Spinal cord (tissue), 10 donors: Measurements from ENCODE around the gene TEKTIP1. TPM values are rescaled to one million over a fixed set of nuclear protein-coding genes. Genes with fewer than 3 reads are reported as not detected.
A peak's percentile ranks its signal among the peaks of the same experiment; 100 is the strongest.
"Not testable (repeated sequence)": the region's sequence is repeated elsewhere in the genome, so short reads cannot be mapped to it uniquely, and the experiment has no call there.

Experiments used
- DNase-seq, 6 donors: peaks; one replicate each; pipeline versions ENCODE4 v3.0.0 to v3.0.0-alpha.2; 2013 to 2015; ENCODE audit warnings: low spot score in 6 of 6, low read depth in 4 of 6
- H3K27ac ChIP-seq: one replicate; pipeline ENCODE4 v1.5.1; 2013; ENCODE audit warnings: low read depth, low read length, control low read depth
- H3K27me3 ChIP-seq: one replicate; pipeline ENCODE4 v1.6.1; 2013; ENCODE audit warnings: low read length; ENCODE audit not compliant: control insufficient read depth, insufficient read depth
- H3K36me3 ChIP-seq: one replicate; pipeline ENCODE4 v1.6.1; 2013; ENCODE audit warnings: low read length; ENCODE audit not compliant: control insufficient read depth, insufficient read depth
- H3K4me1 ChIP-seq: one replicate; pipeline ENCODE4 v1.6.1; 2013; ENCODE audit warnings: low read length; ENCODE audit not compliant: control insufficient read depth, insufficient read depth
- H3K4me3 ChIP-seq: one replicate; pipeline ENCODE4 v1.5.1; 2013; ENCODE audit warnings: low read depth, low read length, control low read depth
- H3K9me3 ChIP-seq: one replicate; pipeline ENCODE4 v1.6.1; 2013; ENCODE audit warnings: low read length; ENCODE audit not compliant: control insufficient read depth, insufficient read depth
- WGBS: methylation state at CpG from one replicate; pipeline ENCODE4 v1.1.5; 2013; ENCODE audit warnings: missing lambda C conversion rate; ENCODE audit not compliant: insufficient coverage; 5-methylcytosine and 5-hydroxymethylcytosine counted together
- polyA plus RNA-seq, 2 donors: library from polyadenylated mRNA; unstranded; fragments of 120-200 nt; gene quantifications; one replicate each; pipeline ENCODE4 v1.2.1, GENCODE V29; 2013; ENCODE audit not compliant: insufficient read length in 2 of 2
- total RNA-seq, 2 donors: library from RNA; depleted of rRNA in 1 of 2; stranded (reverse); fragments of 120-200 nt in 1 of 2; fragments of >200 nt in 1 of 2; gene quantifications; one replicate each; pipeline versions ENCODE4 v1.2.3 to v1.2.4, GENCODE V29; 2013 to 2014
- donor health status: healthy.

TEKTIP1 gene
- total and polyA plus RNA-seq, 4 donors, result 2.1 to 13.0 (median 9.6) TPM; not detected in 1

DNA sequence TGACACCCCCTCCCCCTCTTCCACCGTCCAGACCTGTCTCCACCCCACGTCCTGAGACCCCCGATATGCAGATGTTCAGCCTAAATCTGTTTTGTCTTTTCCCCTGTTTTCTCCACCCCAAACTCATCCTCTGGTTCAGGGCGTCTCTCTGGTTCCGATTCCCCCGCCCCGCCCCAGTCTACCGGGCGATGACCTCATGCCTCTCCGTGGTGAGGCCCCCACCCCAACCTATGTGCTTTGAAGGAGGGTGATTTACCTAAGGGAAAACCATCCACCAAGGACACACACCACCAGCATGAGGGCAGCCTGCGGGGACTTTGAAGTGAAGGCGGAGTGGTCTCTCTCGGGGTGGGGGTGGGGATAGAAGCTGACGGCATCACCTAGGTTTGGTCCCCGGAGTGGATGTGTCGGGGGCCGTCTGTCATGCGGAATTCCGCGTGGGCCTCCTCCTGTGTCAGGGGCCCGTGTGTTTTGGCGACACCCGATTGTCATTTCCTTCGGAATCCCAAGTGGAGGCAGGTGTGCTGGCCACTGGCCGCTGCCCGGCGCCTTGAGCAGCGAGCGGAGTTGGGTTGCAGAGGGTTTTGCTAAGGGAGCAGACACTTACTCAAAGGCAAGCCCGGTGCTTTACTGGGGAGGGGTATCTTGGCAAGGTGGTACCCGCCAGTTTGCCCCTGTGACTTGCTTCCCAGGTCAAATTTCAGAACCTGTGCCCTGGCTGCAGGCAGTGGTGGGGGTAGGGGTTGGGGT is 31.4 kb upstream of the TEKTIP1 start:
- Histone ChIP-seq H3K36me3 (peaks cover 48% of the 10 kb centered on the region), H3K27me3 (no peaks in the 10 kb centered on the region), H3K4me3 (peak overlapping the region; percentile 86), H3K9me3 (no peaks in the 10 kb centered on the region), H3K27ac (peak overlapping the region; percentile 4), H3K4me1 (peaks cover 59% of the 10 kb centered on the region)
- peak in 2 of 6 donors; percentile 31 to 39 for DNase-seq
- WGBS, result 15% methylated on average over 23 of the region's 31 CpGs

DNA sequence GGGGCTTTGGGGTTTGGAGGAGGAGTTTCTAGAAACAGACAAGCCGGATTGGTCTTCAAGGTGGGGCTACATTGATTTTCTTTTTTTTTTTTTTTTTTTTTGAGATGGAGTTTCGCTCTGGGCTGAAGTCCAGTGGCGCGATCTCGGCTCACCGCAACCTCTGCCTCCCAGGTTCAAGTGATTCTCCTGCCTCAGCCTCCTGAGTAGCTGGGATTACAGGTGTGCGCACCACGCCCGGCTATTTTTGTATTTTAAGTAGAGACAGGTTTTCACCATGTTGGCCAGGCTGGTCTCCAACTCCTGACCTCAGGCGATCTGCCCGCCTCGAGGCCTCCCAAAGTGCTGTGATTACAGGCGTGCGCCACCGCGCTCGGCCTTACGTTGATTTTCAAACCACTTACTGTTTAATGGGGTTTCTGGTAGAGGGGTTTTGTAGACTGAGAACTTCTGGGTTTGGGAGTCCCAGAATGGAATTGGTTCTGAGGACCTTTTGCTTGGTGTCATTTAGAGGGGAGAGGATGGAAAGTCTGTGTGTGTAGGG is 30.8 kb upstream of the TEKTIP1 start:
- H3K4me3 ChIP-seq, H3K9me3 ChIP-seq, H3K27me3 ChIP-seq, DNase-seq, H3K27ac ChIP-seq: not testable (repeated sequence)
- Histone ChIP-seq H3K36me3 (peaks cover 54% of the 10 kb centered on the region), H3K4me1 (peaks cover 66% of the 10 kb centered on the region)
- 95% methylated on average over 5 of the region's 18 CpGs for WGBS

DNA sequence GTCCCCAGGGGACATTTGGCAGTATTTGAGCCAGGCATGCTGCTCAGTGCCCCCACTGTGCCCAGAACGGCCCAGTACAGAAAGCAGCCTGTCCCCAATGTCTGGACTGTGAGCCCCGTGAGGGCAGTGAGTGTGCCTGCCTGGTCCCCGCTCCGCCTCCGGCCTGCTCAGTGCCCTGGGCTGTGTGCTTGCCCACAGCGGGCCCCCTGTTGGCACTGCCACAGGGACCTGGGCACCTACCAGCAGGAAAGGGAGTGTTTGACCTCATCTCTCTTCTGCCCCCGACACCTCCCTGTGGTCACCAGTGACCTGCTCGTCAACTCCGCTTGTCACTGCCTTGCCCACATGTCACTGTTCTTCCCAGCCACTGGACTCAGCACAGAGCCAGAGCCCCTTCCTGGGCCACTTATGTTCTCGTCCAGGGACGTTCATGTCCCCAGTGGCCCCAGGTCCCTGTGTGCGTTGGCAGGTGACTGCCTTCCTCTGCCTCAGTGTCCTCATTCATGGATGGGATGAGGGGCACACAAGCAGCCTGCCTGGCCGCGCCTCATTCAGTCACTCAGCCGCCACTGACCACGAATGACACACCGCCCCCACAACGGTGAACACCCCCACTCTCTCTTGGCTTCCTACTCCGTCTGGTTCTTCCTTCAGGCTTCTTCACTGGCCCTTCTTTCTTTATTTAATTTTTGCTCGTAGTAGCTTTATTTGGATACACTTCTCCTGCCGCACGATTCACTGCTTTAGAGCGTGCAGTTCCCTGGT is 30.0 kb upstream of the TEKTIP1 start:
- Histone ChIP-seq H3K27me3 (no peaks in the 10 kb centered on the region), H3K36me3 (peaks cover 61% of the 10 kb centered on the region), H3K4me3 (no peak overlapping the region), H3K27ac (no peak overlapping the region), H3K9me3 (no peaks in the 10 kb centered on the region), H3K4me1 (peaks cover 71% of the 10 kb centered on the region)
- WGBS, result 90% methylated on average over 22 of the region's 23 CpGs
- no peak for DNase-seq

DNA sequence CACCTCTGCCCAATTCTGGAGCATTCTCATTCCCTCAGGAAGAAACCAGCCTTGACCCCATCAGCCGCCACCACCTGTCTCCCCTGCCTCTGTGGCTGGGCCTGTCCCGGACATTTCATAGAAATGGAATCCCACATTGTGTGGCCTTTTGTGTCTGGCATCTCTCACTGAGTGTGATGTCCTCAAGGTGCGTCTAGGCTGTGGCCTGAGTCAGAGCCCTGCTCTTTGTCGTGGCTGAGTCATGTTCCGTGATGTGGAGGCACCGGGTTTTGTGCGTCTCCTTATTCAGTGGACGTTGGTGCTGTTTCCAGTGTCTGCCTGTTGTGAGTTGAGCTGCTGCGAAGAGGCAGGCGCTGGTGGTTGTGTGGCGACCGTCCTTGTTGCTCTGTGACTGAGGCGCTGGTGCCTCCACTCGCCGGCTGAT is 29.4 kb upstream of the TEKTIP1 start:
- H3K27me3 ChIP-seq, result no peaks in the 10 kb centered on the region
- H3K4me3 ChIP-seq, result no peak overlapping the region
- H3K4me1 ChIP-seq, result peaks cover 71% of the 10 kb centered on the region
- 93% methylated on average over 15 of the region's 15 CpGs for WGBS
- H3K36me3 ChIP-seq, result peaks cover 68% of the 10 kb centered on the region
- no peaks in the 10 kb centered on the region for H3K9me3 ChIP-seq
- no peak overlapping the region for H3K27ac ChIP-seq
- DNase-seq, result no peak

DNA sequence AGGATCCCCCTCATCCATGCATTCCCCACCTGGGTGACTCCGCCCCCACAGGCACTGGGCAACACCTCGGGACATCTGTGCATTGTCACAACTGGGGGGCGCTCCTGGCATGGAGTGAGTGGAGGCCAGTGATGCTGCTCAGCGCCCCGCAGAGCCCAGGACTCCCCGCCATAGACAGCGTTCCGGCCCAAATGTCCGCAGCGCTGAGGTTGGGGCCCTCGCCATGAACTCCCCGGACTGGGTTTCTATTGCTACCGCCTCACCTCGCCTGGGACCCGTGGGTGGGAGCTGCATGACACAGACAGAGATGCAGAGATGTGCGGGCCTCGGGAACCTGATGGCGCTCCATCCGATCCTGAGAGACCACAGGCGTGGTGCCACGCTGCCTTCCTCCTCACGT is 28.2 kb upstream of the TEKTIP1 start:
- H3K4me1 ChIP-seq, result peaks cover 70% of the 10 kb centered on the region
- WGBS, result 84% methylated on average over 21 of the region's 22 CpGs

DNA sequence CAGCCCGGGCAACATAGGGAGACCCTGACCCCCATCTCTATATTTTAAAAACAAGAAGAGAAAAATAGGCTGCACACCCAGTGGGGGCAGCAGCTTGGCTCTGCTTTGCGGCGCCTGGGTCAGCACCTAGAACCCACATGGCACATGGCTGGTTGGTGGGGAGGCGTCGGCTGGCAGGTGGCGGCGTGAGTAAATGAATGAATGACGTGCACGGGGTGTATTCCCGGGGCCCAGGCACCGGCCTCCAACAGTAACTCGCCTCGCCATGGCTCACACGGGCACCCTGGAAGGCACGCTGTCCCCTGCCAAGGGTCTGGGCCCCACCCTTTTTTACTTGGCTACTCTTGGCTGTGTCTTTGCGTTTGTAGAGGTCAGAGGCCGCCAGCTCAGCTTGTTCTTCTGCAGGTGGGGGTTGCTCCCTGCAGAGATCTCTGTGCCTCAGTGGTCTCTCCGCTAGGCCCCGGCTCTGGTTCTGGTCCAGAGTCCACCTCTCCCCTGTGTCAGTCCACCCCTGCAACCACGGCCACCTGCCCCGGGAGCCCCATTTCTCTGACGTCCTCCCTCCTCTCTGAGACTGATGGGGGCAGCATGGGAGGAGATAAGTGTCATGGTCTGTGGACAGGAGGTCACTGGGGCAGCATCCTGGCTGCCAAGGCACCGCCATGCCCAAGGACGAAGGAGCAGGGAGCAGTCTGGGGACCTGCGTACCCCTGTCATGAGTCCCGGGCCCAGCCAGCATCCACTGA is 27.3 kb upstream of the TEKTIP1 start:
- 87% methylated on average over 22 of the region's 26 CpGs for WGBS
- Histone ChIP-seq H3K4me3 (no peak overlapping the region), H3K36me3 (peaks cover 80% of the 10 kb centered on the region), H3K27me3 (no peaks in the 10 kb centered on the region), H3K4me1 (peaks cover 76% of the 10 kb centered on the region), H3K27ac (no peak overlapping the region), H3K9me3 (no peaks in the 10 kb centered on the region)
- no peak for DNase-seq

More for the DNA sequence above, 28.2 kb upstream of the TEKTIP1 start:
- H3K9me3 ChIP-seq, result no peaks in the 10 kb centered on the region
- peaks cover 75% of the 10 kb centered on the region for H3K36me3 ChIP-seq
- H3K4me3 ChIP-seq, result no peak overlapping the region
- no peak for DNase-seq
- H3K27me3 ChIP-seq, result no peaks in the 10 kb centered on the region
- H3K27ac ChIP-seq, result no peak overlapping the region

DNA sequence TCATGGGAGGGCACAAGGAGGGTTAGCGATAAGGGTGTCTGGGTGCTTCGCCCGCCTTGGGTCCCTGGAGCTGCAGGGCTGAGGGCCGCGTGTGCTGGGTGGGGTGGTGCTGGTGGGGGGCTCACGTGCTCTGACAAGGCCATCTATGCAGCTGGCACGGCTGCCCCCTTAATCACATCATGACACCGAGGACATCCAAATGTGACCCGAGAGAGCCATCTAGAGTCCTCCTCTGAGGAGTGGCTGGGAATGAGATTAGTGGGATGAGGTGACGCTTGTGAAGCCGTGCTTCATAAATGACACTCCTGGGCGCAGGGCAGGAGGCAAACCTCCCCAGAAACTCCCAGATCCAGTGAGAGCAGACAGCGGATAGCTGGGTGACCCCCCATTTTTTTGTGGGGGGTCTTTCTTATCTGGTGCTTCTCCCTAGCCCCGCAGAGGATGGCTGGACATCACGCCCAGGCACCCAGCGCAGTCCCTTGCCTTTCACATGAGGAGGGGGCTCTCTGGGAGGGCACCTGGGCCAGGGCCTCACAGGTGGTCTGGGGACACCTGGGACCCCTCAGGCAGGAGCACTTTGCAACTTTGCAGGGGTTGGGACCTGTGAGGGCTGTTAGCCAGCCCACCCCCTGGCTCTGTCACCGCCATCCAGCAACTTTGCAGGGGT is 26.3 kb upstream of the TEKTIP1 start:
- peak in 1 of 6 donors; percentile 53 for DNase-seq
- Histone ChIP-seq H3K9me3 (no peaks in the 10 kb centered on the region), H3K4me1 (peaks cover 72% of the 10 kb centered on the region), H3K4me3 (no peak overlapping the region), H3K27me3 (no peaks in the 10 kb centered on the region), H3K36me3 (peaks cover 85% of the 10 kb centered on the region), H3K27ac (no peak overlapping the region)
- WGBS, result 80% methylated on average over 8 of the region's 17 CpGs

DNA sequence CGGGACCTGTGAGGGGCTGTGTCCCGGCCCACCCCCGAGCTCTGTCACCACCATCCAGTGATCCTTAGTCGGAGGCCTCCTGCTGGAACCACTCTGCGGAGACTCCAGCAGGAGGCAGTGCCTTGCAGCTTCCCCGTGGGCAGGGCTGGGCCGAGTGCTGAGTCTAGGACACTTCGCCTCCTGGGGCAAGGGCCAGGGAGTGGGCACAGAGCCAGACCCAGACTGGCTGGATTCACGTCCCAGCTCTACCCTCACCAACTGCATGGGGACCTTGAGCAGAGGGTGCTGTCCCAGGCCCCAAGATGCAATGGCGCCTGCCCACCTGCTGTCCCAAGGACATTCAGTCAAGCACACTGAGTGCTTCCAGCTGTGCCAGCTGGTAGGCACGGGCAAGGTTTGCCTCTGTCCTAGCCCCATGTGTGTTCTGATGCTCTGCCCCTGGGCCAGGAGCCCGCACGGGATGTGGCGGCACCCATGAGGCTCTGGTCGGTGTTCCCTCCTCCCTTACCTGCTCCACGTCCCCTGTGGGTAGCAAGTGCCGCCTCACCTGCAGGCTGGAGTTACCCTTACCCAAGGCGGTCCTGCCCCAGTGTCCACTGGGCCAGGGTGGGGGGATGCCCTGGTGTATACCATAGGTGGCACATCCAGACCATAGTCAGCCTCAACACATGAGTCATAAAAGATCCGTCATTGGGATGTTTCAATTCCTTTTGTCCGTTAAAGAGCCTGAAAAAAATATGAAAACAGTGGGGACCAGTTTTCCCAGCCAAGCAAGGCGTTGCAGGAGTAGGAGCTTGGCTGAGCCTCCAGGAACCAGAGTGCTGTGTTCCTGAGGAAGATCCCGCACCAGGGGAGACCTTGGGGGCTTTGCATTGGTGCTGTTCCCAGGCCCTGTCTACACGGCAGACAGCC is 25.5 kb upstream of the TEKTIP1 start:
- no peaks in the 10 kb centered on the region for H3K27me3 ChIP-seq
- no peak overlapping the region for H3K4me3 ChIP-seq
- H3K27ac ChIP-seq, result no peak overlapping the region
- DNase-seq, result no peak
- H3K36me3 ChIP-seq, result peaks cover 83% of the 10 kb centered on the region
- H3K4me1 ChIP-seq, result peaks cover 65% of the 10 kb centered on the region
- WGBS, result 82% methylated on average over 23 of the region's 23 CpGs
- H3K9me3 ChIP-seq, result no peaks in the 10 kb centered on the region
